Thoracic aorta (tissue), 2 donors: ENCODE measurements around the gene SNUPN. TPM values are rescaled to one million over a fixed set of nuclear protein-coding genes. Genes with fewer than 3 reads are reported as not detected.
"Not testable (repeated sequence)": the region's sequence is repeated elsewhere in the genome, so short reads cannot be mapped to it uniquely, and the experiment has no call there.

Experiments
- ATAC-seq: fragments of 150-250 bp; one replicate; pipeline ENCODE4 v1.8.0; 2017; ENCODE audit warnings: low read depth; ENCODE audit not compliant: insufficient number of reproducible peaks, low FRiP score
- DNase-seq: peaks from one replicate; pipeline ENCODE4 v3.0.0-alpha.2; 2020; ENCODE audit warnings: low spot score
- H3K27ac ChIP-seq, 2 donors: fragments of 200-600 bp; sonication (generic); 1 replicate in 1 of 2; 2 replicates in 1 of 2; pipeline ENCODE4 v1.5.1; 2016; ENCODE audit warnings: mild to moderate bottlenecking in 2 of 2, moderate library complexity in 2 of 2
- H3K27me3 ChIP-seq: fragments of 200-600 bp; sonication (generic); replicated peaks from 2 replicates; pipeline ENCODE4 v1.6.0; 2016; ENCODE audit warnings: mild to moderate bottlenecking; ENCODE audit not compliant: insufficient read depth
- H3K36me3 ChIP-seq: fragments of 200-600 bp; sonication (generic); one replicate; pipeline ENCODE4 v1.5.1; 2016
- H3K4me1 ChIP-seq, 2 donors: fragments of 200-600 bp; sonication (generic); 1 replicate in 1 of 2; 2 replicates in 1 of 2; pipeline versions ENCODE4 v1.5.1 to v1.6.0; 2016; ENCODE audit warnings: low read depth in 2 of 2, mild to moderate bottlenecking in 1 of 2; ENCODE audit not compliant: control insufficient read depth in 1 of 2
- H3K4me3 ChIP-seq: fragments of 200-600 bp; sonication (generic); 2 replicates; pipeline ENCODE4 v1.5.1; 2016; ENCODE audit warnings: mild to moderate bottlenecking
- H3K9me3 ChIP-seq: fragments of 200-600 bp; sonication (generic); 2 replicates; pipeline ENCODE4 v1.5.1; 2016
- CTCF ChIP-seq: fragments of 200-600 bp; sonication (generic); IDR thresholded peaks from one replicate; pipeline ENCODE4 v1.5.1; 2019; ENCODE audit warnings: antibody characterized with exemption
- total RNA-seq, 2 donors: library from RNA; depleted of rRNA; stranded (reverse); fragments of >200 nt; gene quantifications; one replicate each; pipeline versions ENCODE4 v1.1.0 to v1.2.3, GENCODE V29; 2016

SNUPN gene
- total RNA-seq, 2 donors from 2014 or later = 5.8 to 16.9 TPM

GRCh38 chr15:75584121-75584520 lies 41.4 kb downstream of the SNUPN start:
- DNase-seq = no peak
- Histone ChIP-seq H3K27me3 (no peaks in the 10 kb centered on the region), H3K4me3 (no peak overlapping the region), H3K27ac (no peak overlapping the region), H3K4me1 (peaks cover 0 to 16% of the 10 kb centered on the region in 2 donors), H3K9me3 (no peaks in the 10 kb centered on the region), H3K36me3 (no peaks in the 10 kb centered on the region)
- no peak for ATAC-seq
- no peak for TF ChIP-seq CTCF

GRCh38 chr15:75583701-75584100 lies 41.8 kb downstream of the SNUPN start:
- no peak for DNase-seq
- TF ChIP-seq CTCF = no peak
- Histone ChIP-seq H3K36me3 (no peaks in the 10 kb centered on the region), H3K4me1 (peaks cover 0 to 16% of the 10 kb centered on the region in 2 donors), H3K27ac (no peak overlapping the region), H3K9me3 (no peaks in the 10 kb centered on the region), H3K27me3 (no peaks in the 10 kb centered on the region), H3K4me3 (no peak overlapping the region)
- no peak for ATAC-seq

- ATAC-seq, H3K4me3 ChIP-seq, DNase-seq, H3K27me3 ChIP-seq, H3K27ac ChIP-seq, H3K9me3 ChIP-seq, H3K36me3 ChIP-seq: not testable (repeated sequence)
- H3K4me1 ChIP-seq = peaks cover 0 to 16% of the 10 kb centered on the region in 2 donors
Observed at GRCh38 chr15:75582943-75583342, 42.6 kb downstream of the SNUPN start.

GRCh38 chr15:75578948-75579920 lies 46.3 kb downstream of the SNUPN start, which contains the start of gene PTPN9:
TSS of gene PTPN9 (minus strand) at chr15:75579315. CDS start at chr15:75578776, 539 bp downstream.
- peak; percentile 60 for TF ChIP-seq CTCF
- H3K4me3 ChIP-seq = peak within 1 kb of the TSS; percentile 99
- H3K27ac ChIP-seq = peak within 1 kb of the TSS; percentile 81 to 95
- H3K4me1 ChIP-seq = peaks cover 13 to 24% of the 10 kb centered on the region in 2 donors
- H3K27me3 ChIP-seq = no peaks in the 10 kb centered on the region
- DNase-seq (peak; percentile 9), ATAC-seq (peak; percentile 68)
- H3K9me3 ChIP-seq = no peaks in the 10 kb centered on the region
- H3K36me3 ChIP-seq = no peaks in the 10 kb centered on the region

- ATAC-seq (peak; percentile 4), DNase-seq (no peak)
- peak overlapping the region; percentile 81 to 95 for H3K27ac ChIP-seq
- peak overlapping the region; percentile 99 for H3K4me3 ChIP-seq
- H3K27me3 ChIP-seq = no peaks in the 10 kb centered on the region
- TF ChIP-seq CTCF = no peak
- H3K36me3 ChIP-seq = no peaks in the 10 kb centered on the region
- no peaks in the 10 kb centered on the region for H3K9me3 ChIP-seq
- H3K4me1 ChIP-seq = peaks cover 13 to 20% of the 10 kb centered on the region in 2 donors
Observed at GRCh38 chr15:75578173-75578947, 47.2 kb downstream of the SNUPN start.
